ENCODE data around the gene MYO7A. TPM values are rescaled to one million over a fixed set of nuclear protein-coding genes. Genes with fewer than 3 reads are reported as not detected.

MYO7A gene
- total and polyA plus RNA-seq, 2 donors (not counting 3 experiments of a cell fraction or from before 2014, with no cell fraction given), result 1.3 to 3.6 TPM

DNA sequence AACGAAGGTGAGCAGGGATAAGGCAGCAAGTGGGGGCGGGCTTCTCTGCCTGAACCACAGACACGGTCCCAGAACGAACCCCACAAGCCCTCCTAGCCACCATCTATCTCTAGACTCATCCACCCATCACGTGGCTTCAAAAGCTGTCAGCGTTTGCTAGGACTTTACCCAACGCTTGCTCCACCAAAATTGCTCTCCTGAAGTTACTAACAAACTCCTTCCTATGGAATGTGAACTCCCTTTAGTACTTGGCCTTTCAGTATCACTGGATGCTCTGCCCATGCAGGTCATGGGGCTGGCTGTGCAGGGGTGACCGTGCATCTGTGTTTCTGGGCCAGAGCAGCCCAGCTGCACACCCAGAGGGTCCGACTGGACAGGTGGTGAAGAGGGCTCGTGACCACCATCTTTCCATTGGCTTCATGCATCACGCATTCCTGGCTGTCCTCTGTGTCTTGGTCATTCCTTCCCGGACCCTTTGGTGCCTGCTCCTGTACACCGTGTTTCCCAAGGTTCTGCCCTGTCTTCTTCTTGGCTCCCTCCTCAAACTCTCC, 85.1 kb downstream of the MYO7A start:
- no peaks in the 10 kb centered on the region for H3K79me2 ChIP-seq (ENCODE audit: control insufficient read depth, insufficient read depth, low read length)
- H3K9ac ChIP-seq (replicated peaks; ENCODE audit: extremely low read depth, insufficient read depth, low read length), result no peak overlapping the region
- no peaks in the 10 kb centered on the region for H3K9me3 ChIP-seq (replicated peaks; ENCODE audit: control insufficient read depth, insufficient read depth, low read length)
- ChIA-PET CTCF (no interaction called here), POLR2A (no interaction called here)
- FAIRE-seq, result no peak
- intact Hi-C loops (cut with micrococcal nuclease), result no loop called here
- BruUV-seq (replicated peaks), result no TSS peak
- dilution Hi-C loops (cut with MboI; ENCODE audit: extremely low pct_ligation_motif_present, low sequenced_read_pairs), result no loop called here
- TF ChIP-seq POLR2A (IDR thresholded peaks at IDR 0.05; ENCODE audit: low read depth, low read length) (no peak), MYC (IDR thresholded peaks at IDR 0.05; ENCODE audit: low read depth, low read length) (no peak), GATA2 (IDR thresholded peaks at IDR 0.05; ENCODE audit: insufficient read depth, insufficient read length, low read depth, low read length) (no peak), POLR2AphosphoS5 (IDR thresholded peaks at IDR 0.05; ENCODE audit: insufficient read depth, low read depth, low read length) (no peak), EZH2 (IDR thresholded peaks at IDR 0.05; ENCODE audit: borderline replicate concordance, low read depth, low read length, severe bottlenecking) (no peak), FOS (IDR thresholded peaks at IDR 0.05; ENCODE audit: borderline replicate concordance, insufficient read depth, low read length) (no peak), JUN (IDR thresholded peaks at IDR 0.05; ENCODE audit: borderline replicate concordance, insufficient read depth, insufficient read length, low read depth) (no peak)
- TF ChIP-seq, protein P1, sequence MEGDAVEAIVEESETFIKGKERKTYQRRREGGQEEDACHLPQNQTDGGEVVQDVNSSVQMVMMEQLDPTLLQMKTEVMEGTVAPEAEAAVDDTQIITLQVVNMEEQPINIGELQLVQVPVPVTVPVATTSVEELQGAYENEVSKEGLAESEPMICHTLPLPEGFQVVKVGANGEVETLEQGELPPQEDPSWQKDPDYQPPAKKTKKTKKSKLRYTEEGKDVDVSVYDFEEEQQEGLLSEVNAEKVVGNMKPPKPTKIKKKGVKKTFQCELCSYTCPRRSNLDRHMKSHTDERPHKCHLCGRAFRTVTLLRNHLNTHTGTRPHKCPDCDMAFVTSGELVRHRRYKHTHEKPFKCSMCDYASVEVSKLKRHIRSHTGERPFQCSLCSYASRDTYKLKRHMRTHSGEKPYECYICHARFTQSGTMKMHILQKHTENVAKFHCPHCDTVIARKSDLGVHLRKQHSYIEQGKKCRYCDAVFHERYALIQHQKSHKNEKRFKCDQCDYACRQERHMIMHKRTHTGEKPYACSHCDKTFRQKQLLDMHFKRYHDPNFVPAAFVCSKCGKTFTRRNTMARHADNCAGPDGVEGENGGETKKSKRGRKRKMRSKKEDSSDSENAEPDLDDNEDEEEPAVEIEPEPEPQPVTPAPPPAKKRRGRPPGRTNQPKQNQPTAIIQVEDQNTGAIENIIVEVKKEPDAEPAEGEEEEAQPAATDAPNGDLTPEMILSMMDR (IDR thresholded peaks at IDR 0.05; ENCODE audit: extremely low read depth in 1 of 2, insufficient read depth in 1 of 2, low read depth in 1 of 2, low read length in 2 of 2), result no peak
- TF ChIP-seq, protein P2, sequence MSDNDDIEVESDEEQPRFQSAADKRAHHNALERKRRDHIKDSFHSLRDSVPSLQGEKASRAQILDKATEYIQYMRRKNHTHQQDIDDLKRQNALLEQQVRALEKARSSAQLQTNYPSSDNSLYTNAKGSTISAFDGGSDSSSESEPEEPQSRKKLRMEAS (IDR thresholded peaks at IDR 0.05; ENCODE audit: insufficient read depth, insufficient read length), result no peak
- no peak overlapping the region for H2AFZ ChIP-seq (ENCODE audit: low read depth, low read length)
- H3K4me1 ChIP-seq (ENCODE audit: control insufficient read depth, extremely low read depth, insufficient read depth, low read length), result no peaks in the 10 kb centered on the region
- no peaks in the 10 kb centered on the region for H3K9me1 ChIP-seq (replicated peaks; ENCODE audit: control insufficient read depth, extremely low read depth, insufficient read depth, low read length)
- no peaks in the 10 kb centered on the region for H3K36me3 ChIP-seq (ENCODE audit: control insufficient read depth in 2 of 2, extremely low read depth in 1 of 2, insufficient read depth in 2 of 2, low read length in 2 of 2)
- H3K27ac ChIP-seq (ENCODE audit: insufficient read depth, low read depth, low read length), result no peak overlapping the region
- no peak overlapping the region for H3K4me3 ChIP-seq (replicated peaks in 1 of 3; ENCODE audit: insufficient read depth in 1 of 3, low read depth in 1 of 3, low read length in 3 of 3)
- H3K27me3 ChIP-seq (ENCODE audit: control insufficient read depth in 2 of 2, insufficient read depth in 2 of 2, low read length in 2 of 2), result peaks cover 0 to 2% of the 10 kb centered on the region in 2 experiments
- DNase-seq (ENCODE audit: low read depth, low spot score), result no peak
- H3K4me2 ChIP-seq (ENCODE audit: insufficient read depth, low read length), result no peak overlapping the region
- no peaks in the 10 kb centered on the region for H4K20me1 ChIP-seq (replicated peaks; ENCODE audit: control insufficient read depth, extremely low read depth, insufficient read depth, low read length)

Data from endothelial cell of umbilical vein (primary cell).